ENCODE data around the gene EBLN2.

The EBLN2 gene

DNA sequence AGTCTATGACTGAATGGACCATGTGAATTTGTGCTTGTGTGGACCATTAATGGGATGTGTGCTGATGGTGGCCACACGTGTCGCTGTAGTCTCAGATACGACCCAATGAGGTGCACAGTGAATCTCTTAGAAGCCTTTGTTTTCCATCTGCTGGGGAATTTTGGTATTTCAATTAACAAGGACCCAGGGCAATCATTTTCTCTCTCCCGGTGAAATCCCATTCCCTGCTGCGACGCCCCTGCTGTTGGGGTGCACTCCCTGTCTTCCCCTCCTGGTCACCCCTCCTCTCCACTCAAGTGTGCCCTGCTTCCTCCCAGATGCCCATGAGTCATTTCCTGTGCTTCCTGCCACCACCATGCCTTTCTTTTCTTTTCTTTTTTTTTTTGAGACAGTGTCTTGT lies 32.7 kb downstream of the EBLN2 start:
- TF ChIP-seq, protein P1, sequence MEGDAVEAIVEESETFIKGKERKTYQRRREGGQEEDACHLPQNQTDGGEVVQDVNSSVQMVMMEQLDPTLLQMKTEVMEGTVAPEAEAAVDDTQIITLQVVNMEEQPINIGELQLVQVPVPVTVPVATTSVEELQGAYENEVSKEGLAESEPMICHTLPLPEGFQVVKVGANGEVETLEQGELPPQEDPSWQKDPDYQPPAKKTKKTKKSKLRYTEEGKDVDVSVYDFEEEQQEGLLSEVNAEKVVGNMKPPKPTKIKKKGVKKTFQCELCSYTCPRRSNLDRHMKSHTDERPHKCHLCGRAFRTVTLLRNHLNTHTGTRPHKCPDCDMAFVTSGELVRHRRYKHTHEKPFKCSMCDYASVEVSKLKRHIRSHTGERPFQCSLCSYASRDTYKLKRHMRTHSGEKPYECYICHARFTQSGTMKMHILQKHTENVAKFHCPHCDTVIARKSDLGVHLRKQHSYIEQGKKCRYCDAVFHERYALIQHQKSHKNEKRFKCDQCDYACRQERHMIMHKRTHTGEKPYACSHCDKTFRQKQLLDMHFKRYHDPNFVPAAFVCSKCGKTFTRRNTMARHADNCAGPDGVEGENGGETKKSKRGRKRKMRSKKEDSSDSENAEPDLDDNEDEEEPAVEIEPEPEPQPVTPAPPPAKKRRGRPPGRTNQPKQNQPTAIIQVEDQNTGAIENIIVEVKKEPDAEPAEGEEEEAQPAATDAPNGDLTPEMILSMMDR (IDR thresholded peaks at IDR 0.05; ENCODE audit: low read depth, low read length) = peak; percentile 13; the same call in 1 of the 2 replicates
- no peaks in the 10 kb centered on the region for H3K27me3 ChIP-seq
- H3K4me3 ChIP-seq (ENCODE audit: low read depth, low read length) = no peak overlapping the region
- H3K4me1 ChIP-seq = no peaks in the 10 kb centered on the region
- no peak for DNase-seq
- H3K9me3 ChIP-seq = no peaks in the 10 kb centered on the region
- H3K36me3 ChIP-seq = no peaks in the 10 kb centered on the region

DNA sequence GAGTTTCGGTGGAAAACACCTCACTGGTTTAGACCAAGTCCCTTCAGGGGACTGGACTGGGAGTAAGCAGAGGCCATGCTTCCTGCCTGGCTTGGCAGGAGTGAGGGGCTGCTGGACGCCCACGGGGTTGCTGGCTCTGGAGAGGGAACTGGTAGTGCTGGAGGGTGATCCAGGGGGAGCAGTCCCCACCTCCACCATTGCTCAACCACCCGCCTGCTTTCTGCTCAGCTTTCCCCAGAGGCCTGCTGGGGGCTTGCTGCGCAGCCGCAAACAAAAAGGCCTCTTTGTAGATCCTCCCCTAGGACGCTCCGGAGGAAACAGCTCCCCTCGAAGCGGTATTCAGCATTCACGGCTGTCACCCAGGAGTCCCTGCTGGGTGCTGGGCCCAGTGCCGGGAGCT lies 33.5 kb downstream of the EBLN2 start:
- Histone ChIP-seq H3K4me1 (no peaks in the 10 kb centered on the region), H3K27me3 (no peaks in the 10 kb centered on the region), H3K9me3 (no peaks in the 10 kb centered on the region), H3K4me3 (ENCODE audit: low read depth, low read length) (no peak overlapping the region), H3K36me3 (no peaks in the 10 kb centered on the region)
- DNase-seq = peak; percentile 17
- TF ChIP-seq, protein P1 (IDR thresholded peaks at IDR 0.05; ENCODE audit: low read depth, low read length) = no peak

GRCh38 chr3:73096169-73096568 lies 34.7 kb downstream of the EBLN2 start:
- no peaks in the 10 kb centered on the region for H3K36me3 ChIP-seq
- H3K4me1 ChIP-seq = no peaks in the 10 kb centered on the region
- H3K4me3 ChIP-seq (ENCODE audit: low read depth, low read length) = no peak overlapping the region
- TF ChIP-seq, protein P1 (IDR thresholded peaks at IDR 0.05; ENCODE audit: low read depth, low read length) = no peak
- H3K9me3 ChIP-seq = no peaks in the 10 kb centered on the region
- no peaks in the 10 kb centered on the region for H3K27me3 ChIP-seq
- DNase-seq = no peak

DNA sequence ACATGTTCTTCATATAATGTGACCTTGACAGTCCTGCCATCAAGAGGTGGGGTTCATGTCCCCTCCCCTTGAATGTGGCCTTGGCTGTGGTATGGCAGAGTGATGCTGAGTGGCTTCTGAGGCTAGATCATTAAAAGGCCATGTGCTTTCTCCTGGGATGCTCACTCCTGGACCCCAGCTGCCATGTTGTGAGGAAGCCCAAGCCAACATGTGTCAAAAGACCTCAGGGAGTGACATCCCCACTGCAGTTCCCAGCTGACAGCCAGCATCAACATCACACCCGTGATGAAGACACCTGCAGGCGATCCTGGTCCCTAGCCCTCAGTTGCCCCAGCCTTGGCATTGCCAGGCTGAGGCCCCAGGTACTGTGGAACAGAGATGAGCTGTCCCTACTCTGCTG lies 36.6 kb downstream of the EBLN2 start:
- no peak overlapping the region for H3K4me3 ChIP-seq (ENCODE audit: low read depth, low read length)
- TF ChIP-seq, protein P1 (IDR thresholded peaks at IDR 0.05; ENCODE audit: low read depth, low read length) = no peak
- no peaks in the 10 kb centered on the region for H3K4me1 ChIP-seq
- H3K27me3 ChIP-seq = no peaks in the 10 kb centered on the region
- H3K36me3 ChIP-seq = no peaks in the 10 kb centered on the region
- H3K9me3 ChIP-seq = no peaks in the 10 kb centered on the region
- DNase-seq = no peak

DNA sequence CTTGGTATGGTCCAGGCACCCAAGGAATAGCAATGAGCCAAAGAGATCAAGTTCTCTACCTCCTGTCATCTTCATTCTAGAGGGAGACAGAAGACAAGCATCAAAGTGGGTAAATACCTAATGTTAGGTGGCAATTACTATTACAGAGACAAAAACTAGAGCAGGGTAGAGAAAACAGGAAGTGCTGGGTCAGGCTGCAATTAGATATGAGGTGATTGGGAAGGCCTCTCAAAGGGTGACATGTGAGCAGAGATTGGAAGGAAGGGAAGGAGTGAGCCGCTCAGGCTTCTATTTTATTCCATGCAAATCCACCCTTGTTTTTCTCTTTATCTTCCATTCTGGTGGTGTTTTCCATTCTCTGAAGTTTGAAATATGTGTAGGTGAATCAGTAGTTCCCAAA lies 37.4 kb downstream of the EBLN2 start:
- Histone ChIP-seq H3K4me1 (no peaks in the 10 kb centered on the region), H3K9me3 (no peaks in the 10 kb centered on the region), H3K36me3 (no peaks in the 10 kb centered on the region), H3K4me3 (ENCODE audit: low read depth, low read length) (no peak overlapping the region), H3K27me3 (no peaks in the 10 kb centered on the region)
- TF ChIP-seq, protein P1 (IDR thresholded peaks at IDR 0.05; ENCODE audit: low read depth, low read length) = no peak
- DNase-seq = no peak

- TF ChIP-seq, protein P1 (IDR thresholded peaks at IDR 0.05; ENCODE audit: low read depth, low read length) = peak; percentile 98
- peak; percentile 86 for DNase-seq
- no peak overlapping the region for H3K4me3 ChIP-seq (ENCODE audit: low read depth, low read length)
- H3K36me3 ChIP-seq = no peaks in the 10 kb centered on the region
- H3K4me1 ChIP-seq = no peaks in the 10 kb centered on the region
- H3K9me3 ChIP-seq = no peaks in the 10 kb centered on the region
- no peaks in the 10 kb centered on the region for H3K27me3 ChIP-seq
These were observed 39.5 kb downstream of the EBLN2 start for GRCh38 chr3:73100741-73101559.
